ENCODE measurements around the gene FBXL4. TPM values are rescaled to one million over a fixed set of nuclear protein-coding genes. Genes with fewer than 3 reads are reported as not detected.

The FBXL4 gene
- total RNA-seq, 2 donors from 2014 or later: 16.5 to 19.0 TPM

- H3K4me1 Mint-ChIP-seq (ENCODE audit: low read depth): peaks cover 61% of the 10 kb centered on the region
- no peak overlapping the region for H3K27ac Mint-ChIP-seq
- H3K9me3 Mint-ChIP-seq: peaks cover 0 to 2% of the 10 kb centered on the region in 2 donors
- ATAC-seq (replicated peaks in 1 of 2): no peak
- H3K4me3 Mint-ChIP-seq: no peak overlapping the region
- no peak for DNase-seq
- peaks cover 2 to 6% of the 10 kb centered on the region in 2 donors for H3K36me3 Mint-ChIP-seq (ENCODE audit: insufficient read depth in 2 of 2)
- peaks cover 89% of the 10 kb centered on the region for H3K27me3 Mint-ChIP-seq (ENCODE audit: low read depth)
These were observed 117.6 kb downstream of the FBXL4 start for GRCh38 chr6:98830146-98830545.

- Mint-ChIP-seq H3K4me3 (peak overlapping the region in 1 of 2 donors; percentile 32), H3K27ac (no peak overlapping the region), H3K9me3 (peaks cover 0 to 2% of the 10 kb centered on the region in 2 donors), H3K27me3 (ENCODE audit: low read depth) (peaks cover 93% of the 10 kb centered on the region), H3K4me1 (ENCODE audit: low read depth) (peaks cover 64% of the 10 kb centered on the region), H3K36me3 (ENCODE audit: insufficient read depth in 2 of 2) (peaks cover 3 to 6% of the 10 kb centered on the region in 2 donors)
- DNase-seq: no peak
- no peak for ATAC-seq (replicated peaks in 1 of 2)
These were observed 118.8 kb downstream of the FBXL4 start for GRCh38 chr6:98828941-98829411.

- peaks cover 64% of the 10 kb centered on the region for H3K4me1 Mint-ChIP-seq (ENCODE audit: low read depth)
- peak overlapping the region; percentile 3 to 54 for H3K4me3 Mint-ChIP-seq
- H3K36me3 Mint-ChIP-seq (ENCODE audit: insufficient read depth in 2 of 2): peaks cover 3 to 6% of the 10 kb centered on the region in 2 donors
These were observed 119.4 kb downstream of the FBXL4 start for GRCh38 chr6:98828211-98828788.

GRCh38 chr6:98827295-98828159 lies 120.2 kb downstream of the FBXL4 start:
- H3K27ac Mint-ChIP-seq: no peak overlapping the region
- H3K27me3 Mint-ChIP-seq (ENCODE audit: low read depth): peaks cover 91% of the 10 kb centered on the region

More at GRCh38 chr6:98828211-98828788, 119.4 kb downstream of the FBXL4 start:
- H3K9me3 Mint-ChIP-seq: peaks cover 0 to 2% of the 10 kb centered on the region in 2 donors
- peaks cover 93% of the 10 kb centered on the region for H3K27me3 Mint-ChIP-seq (ENCODE audit: low read depth)
- DNase-seq: no peak
- ATAC-seq (replicated peaks in 1 of 2): no peak
- H3K27ac Mint-ChIP-seq: peak overlapping the region; percentile 5

GRCh38 chr6:98825600-98826230 lies 122.0 kb downstream of the FBXL4 start:
- Mint-ChIP-seq H3K4me3 (peak overlapping the region in 1 of 2 donors; percentile 33), H3K27ac (no peak overlapping the region), H3K9me3 (peaks cover 0 to 2% of the 10 kb centered on the region in 2 donors), H3K36me3 (ENCODE audit: insufficient read depth in 2 of 2) (peaks cover 1 to 6% of the 10 kb centered on the region in 2 donors), H3K4me1 (ENCODE audit: low read depth) (peaks cover 50% of the 10 kb centered on the region), H3K27me3 (ENCODE audit: low read depth) (peaks cover 97% of the 10 kb centered on the region)
- DNase-seq (no peak), ATAC-seq (replicated peaks in 1 of 2) (no peak)

More at GRCh38 chr6:98827295-98828159, 120.2 kb downstream of the FBXL4 start:
- ATAC-seq (replicated peaks in 1 of 2) (no peak), DNase-seq (peak in 1 of 2 donors; percentile 5)
- Mint-ChIP-seq H3K4me3 (peak overlapping the region in 1 of 2 donors; percentile 21), H3K36me3 (ENCODE audit: insufficient read depth in 2 of 2) (peaks cover 3 to 6% of the 10 kb centered on the region in 2 donors), H3K9me3 (peaks cover 0 to 2% of the 10 kb centered on the region in 2 donors), H3K4me1 (ENCODE audit: low read depth) (peaks cover 57% of the 10 kb centered on the region)

- no peak overlapping the region for H3K27ac Mint-ChIP-seq
- peaks cover 0 to 2% of the 10 kb centered on the region in 2 donors for H3K9me3 Mint-ChIP-seq
- peaks cover 1 to 6% of the 10 kb centered on the region in 2 donors for H3K36me3 Mint-ChIP-seq (ENCODE audit: insufficient read depth in 2 of 2)
- H3K27me3 Mint-ChIP-seq (ENCODE audit: low read depth): peaks cover 94% of the 10 kb centered on the region
- DNase-seq: no peak
- ATAC-seq (replicated peaks in 1 of 2): no peak
- peaks cover 50% of the 10 kb centered on the region for H3K4me1 Mint-ChIP-seq (ENCODE audit: low read depth)
- H3K4me3 Mint-ChIP-seq: peak overlapping the region; percentile 33 to 82
These were observed 122.7 kb downstream of the FBXL4 start for GRCh38 chr6:98824902-98825599.

GRCh38 chr6:98824162-98824901 lies 123.4 kb downstream of the FBXL4 start:
- H3K4me3 Mint-ChIP-seq: peak overlapping the region; percentile 75 to 85
- H3K27ac Mint-ChIP-seq: no peak overlapping the region
- DNase-seq (peak in 1 of 2 donors; percentile 16), ATAC-seq (replicated peaks in 1 of 2) (peak in 1 of 2 donors; percentile 17)
- H3K4me1 Mint-ChIP-seq (ENCODE audit: low read depth): peaks cover 48% of the 10 kb centered on the region
- peaks cover 1 to 6% of the 10 kb centered on the region in 2 donors for H3K36me3 Mint-ChIP-seq (ENCODE audit: insufficient read depth in 2 of 2)
- peaks cover 0 to 2% of the 10 kb centered on the region in 2 donors for H3K9me3 Mint-ChIP-seq
- H3K27me3 Mint-ChIP-seq (ENCODE audit: low read depth): peaks cover 88% of the 10 kb centered on the region

GRCh38 chr6:98823428-98824161 lies 124.2 kb downstream of the FBXL4 start:
- no peak for DNase-seq
- ATAC-seq (replicated peaks in 1 of 2): no peak

GRCh38 chr6:98821756-98822405 lies 125.9 kb downstream of the FBXL4 start:
- H3K36me3 Mint-ChIP-seq (ENCODE audit: insufficient read depth in 2 of 2): peaks cover 1 to 6% of the 10 kb centered on the region in 2 donors
- ATAC-seq (replicated peaks in 1 of 2): no peak

More at GRCh38 chr6:98823428-98824161, 124.2 kb downstream of the FBXL4 start:
- H3K36me3 Mint-ChIP-seq (ENCODE audit: insufficient read depth in 2 of 2): peaks cover 1 to 6% of the 10 kb centered on the region in 2 donors
- H3K4me1 Mint-ChIP-seq (ENCODE audit: low read depth): peaks cover 40% of the 10 kb centered on the region
- H3K9me3 Mint-ChIP-seq: peaks cover 0 to 2% of the 10 kb centered on the region in 2 donors
- peak overlapping the region; percentile 75 to 85 for H3K4me3 Mint-ChIP-seq
- no peak overlapping the region for H3K27ac Mint-ChIP-seq
- peaks cover 86% of the 10 kb centered on the region for H3K27me3 Mint-ChIP-seq (ENCODE audit: low read depth)

More at GRCh38 chr6:98821756-98822405, 125.9 kb downstream of the FBXL4 start:
- H3K9me3 Mint-ChIP-seq: peaks cover 0 to 2% of the 10 kb centered on the region in 2 donors
- H3K4me3 Mint-ChIP-seq: no peak overlapping the region
- H3K27me3 Mint-ChIP-seq (ENCODE audit: low read depth): peaks cover 72% of the 10 kb centered on the region
- H3K27ac Mint-ChIP-seq: no peak overlapping the region
- H3K4me1 Mint-ChIP-seq (ENCODE audit: low read depth): peaks cover 27% of the 10 kb centered on the region
- DNase-seq: no peak

All from activated T-cell treated with anti-CD3 and anti-CD28 coated beads, Interleukin-2, amount 50 U/mL, for 72 hours (primary cell).